Right atrium auricular region (tissue), 2 donors: ENCODE results near the gene LOXL1. TPM values are rescaled to one million over a fixed set of nuclear protein-coding genes. Genes with fewer than 3 reads are reported as not detected.

Experiments
- DNase-seq: peaks from one replicate; pipeline ENCODE4 v3.0.0-alpha.2; 2019; ENCODE audit warnings: low spot score
- H3K27ac ChIP-seq, 2 donors: fragments of 200-600 bp; sonication (generic); 1 replicate in 1 of 2; 2 replicates in 1 of 2; pipeline ENCODE4 v1.5.1; 2016 to 2019
- H3K27me3 ChIP-seq, 2 donors: fragments of 200-600 bp; sonication (generic); one replicate each; pipeline versions ENCODE4 v1.5.1 to v1.6.0; 2017 to 2019
- H3K36me3 ChIP-seq: fragments of 200-600 bp; sonication (generic); one replicate; pipeline ENCODE4 v1.5.1; 2016
- H3K4me1 ChIP-seq, 2 donors: fragments of 200-600 bp; sonication (generic); one replicate each; pipeline versions ENCODE4 v1.5.1 to v1.6.0; 2017 to 2019
- H3K4me3 ChIP-seq, 2 donors: fragments of 200-600 bp; sonication (generic); 1 replicate in 1 of 2; 2 replicates in 1 of 2; pipeline ENCODE4 v1.5.1; 2017 to 2019; ENCODE audit warnings: mild to moderate bottlenecking in 1 of 2, moderate library complexity in 1 of 2
- H3K9me3 ChIP-seq, 2 donors: fragments of 200-600 bp; sonication (generic); one replicate each; pipeline ENCODE4 v1.5.1; 2019
- CTCF ChIP-seq, 2 donors: fragments of 200-600 bp; sonication (generic); IDR thresholded peaks; one replicate each; pipeline ENCODE4 v1.5.1; 2019; ENCODE audit warnings: antibody characterized with exemption in 2 of 2
- total RNA-seq, 2 donors: library from RNA; depleted of rRNA; stranded (reverse); fragments of >200 nt; gene quantifications; one replicate each; pipeline ENCODE4 v1.1.0, GENCODE V29; 2016

Gene LOXL1
- total RNA-seq, 2 donors from 2014 or later, result 22.2 to 59.0 TPM

- no peak for DNase-seq
- Histone ChIP-seq H3K4me3 (no peak overlapping the region), H3K36me3 (no peaks in the 10 kb centered on the region), H3K4me1 (peaks cover 0 to 37% of the 10 kb centered on the region in 2 donors), H3K27me3 (no peaks in the 10 kb centered on the region), H3K27ac (no peak overlapping the region), H3K9me3 (no peaks in the 10 kb centered on the region)
- no peak for TF ChIP-seq CTCF (IDR thresholded peaks at IDR 0.05)
Observed at GRCh38 chr15:73979636-73980035, 53.4 kb downstream of the LOXL1 start.

GRCh38 chr15:73981761-73982221, 55.5 kb downstream of the LOXL1 start:
- Histone ChIP-seq H3K4me1 (peaks cover 0 to 58% of the 10 kb centered on the region in 2 donors), H3K4me3 (no peak overlapping the region)

GRCh38 chr15:73982222-73982962, 56.1 kb downstream of the LOXL1 start:
- H3K36me3 ChIP-seq, result no peaks in the 10 kb centered on the region
- peak overlapping the region; percentile 92 to 95 for H3K27ac ChIP-seq
- H3K4me1 ChIP-seq, result peaks cover 0 to 64% of the 10 kb centered on the region in 2 donors
- no peak for TF ChIP-seq CTCF (IDR thresholded peaks at IDR 0.05)
- no peaks in the 10 kb centered on the region for H3K9me3 ChIP-seq
- H3K27me3 ChIP-seq, result no peaks in the 10 kb centered on the region
- peak; percentile 93 for DNase-seq
- H3K4me3 ChIP-seq, result no peak overlapping the region

More at GRCh38 chr15:73981761-73982221, 55.5 kb downstream of the LOXL1 start:
- TF ChIP-seq CTCF (IDR thresholded peaks at IDR 0.05), result no peak
- Histone ChIP-seq H3K9me3 (no peaks in the 10 kb centered on the region), H3K36me3 (no peaks in the 10 kb centered on the region), H3K27me3 (no peaks in the 10 kb centered on the region), H3K27ac (peak overlapping the region; percentile 92 to 95)
- DNase-seq, result no peak

- Histone ChIP-seq H3K36me3 (peaks cover 4% of the 10 kb centered on the region), H3K4me1 (peaks cover 0 to 73% of the 10 kb centered on the region in 2 donors), H3K27ac (peak overlapping the region; percentile 92 to 95), H3K9me3 (no peaks in the 10 kb centered on the region), H3K4me3 (no peak overlapping the region), H3K27me3 (no peaks in the 10 kb centered on the region)
- no peak for TF ChIP-seq CTCF (IDR thresholded peaks at IDR 0.05)
- peak; percentile 71 for DNase-seq
Observed at GRCh38 chr15:73983211-73983727, 57.0 kb downstream of the LOXL1 start.

- Histone ChIP-seq H3K27me3 (no peaks in the 10 kb centered on the region), H3K27ac (peak overlapping the region; percentile 92 to 95), H3K4me1 (peaks cover 0 to 78% of the 10 kb centered on the region in 2 donors), H3K4me3 (no peak overlapping the region), H3K36me3 (peaks cover 7% of the 10 kb centered on the region), H3K9me3 (no peaks in the 10 kb centered on the region)
- no peak for TF ChIP-seq CTCF (IDR thresholded peaks at IDR 0.05)
- DNase-seq, result no peak
Observed at GRCh38 chr15:73983773-73984172, 57.5 kb downstream of the LOXL1 start.
